Endothelial cell of umbilical vein (primary cell): ENCODE data around the gene TP53AIP1. TPM values are rescaled to one million over a fixed set of nuclear protein-coding genes. Genes with fewer than 3 reads are reported as not detected.

Experiments
- BruUV-seq: library from RNA; stranded (reverse); fragments of 400-500 nt; replicated peaks from 2 replicates; lab custom pipeline; 2021; lab: Mats Ljungman, UMichigan
- CTCF ChIA-PET: fragments of 300-600, 350-600 bp; sonication (Branson Sonifier 250); formaldehyde crosslinking; loops from one replicate; lab custom pipeline; 2021; ENCODE audit warnings: antibody characterized with exemption, inconsistent platforms; lab: Charles Lee
- POLR2A ChIA-PET: fragments of 300-600, 350-600 bp; sonication (Branson Sonifier 250); formaldehyde crosslinking; loops from one replicate; lab custom pipeline; 2021; ENCODE audit warnings: antibody characterized with exemption, inconsistent platforms; lab: Charles Lee
- DNase-seq: peaks from one replicate; pipeline ENCODE4 v3.0.0-alpha.2; 2011; ENCODE audit warnings: low read depth, low spot score
- FAIRE-seq: peaks from 2 replicates; lab custom pipeline; 2011; peaks lifted over from hg19 to GRCh38; lab: Jason Lieb, UNC
- H2AFZ ChIP-seq: 2 replicates; pipeline ENCODE4 v1.6.0; 2012; ENCODE audit warnings: low read depth, low read length, control low read depth, inconsistent platforms
- H3K27ac ChIP-seq: 2 replicates; pipeline ENCODE4 v1.5.1; 2011; ENCODE audit warnings: low read depth, mild to moderate bottlenecking, control low read depth, low read length, moderate library complexity; ENCODE audit not compliant: insufficient read depth
- H3K27me3 ChIP-seq, 2 experiments: 2 replicates each; pipeline versions ENCODE4 v1.6.0 to v1.6.1; 2011; ENCODE audit warnings: low read length in 2 of 2, mixed read lengths in 1 of 2; ENCODE audit not compliant: control insufficient read depth in 2 of 2, insufficient read depth in 2 of 2
- H3K36me3 ChIP-seq, 2 experiments: 2 replicates in 1 of 2; 3 replicates in 1 of 2; pipeline ENCODE4 v1.5.1; 2011; ENCODE audit warnings: low read length in 2 of 2, mild to moderate bottlenecking in 1 of 2, moderate library complexity in 1 of 2; ENCODE audit not compliant: control insufficient read depth in 2 of 2, insufficient read depth in 2 of 2; ENCODE audit errors: extremely low read depth in 1 of 2
- H3K4me1 ChIP-seq: 3 replicates; pipeline ENCODE4 v1.5.1; 2011; ENCODE audit warnings: mild to moderate bottlenecking, low read length; ENCODE audit not compliant: control insufficient read depth, insufficient read depth; ENCODE audit errors: extremely low read depth
- H3K4me2 ChIP-seq: 2 replicates; pipeline ENCODE4 v1.6.1; 2011; ENCODE audit warnings: low read length, control low read depth, mixed read lengths; ENCODE audit not compliant: insufficient read depth
- H3K4me3 ChIP-seq, 3 experiments: fragments of 200-600 bp in 1 of 3; sonication (generic), shearing (Covaris generic) in 1 of 3; replicated peaks in 1 of 3; 2 replicates each; pipeline ENCODE4 v1.5.1; 2011 to 2016; ENCODE audit warnings: control low read depth in 3 of 3, low read length in 3 of 3, mild to moderate bottlenecking in 2 of 3, inconsistent platforms in 1 of 3, low read depth in 1 of 3, moderate library complexity in 1 of 3; ENCODE audit not compliant: insufficient read depth in 1 of 3
- H3K79me2 ChIP-seq: 2 replicates; pipeline ENCODE4 v1.6.0; 2012; ENCODE audit warnings: low read length, inconsistent platforms; ENCODE audit not compliant: control insufficient read depth, insufficient read depth
- H3K9ac ChIP-seq: replicated peaks from 2 replicates; pipeline ENCODE3; 2011; ENCODE audit warnings: low read length, control low read depth; ENCODE audit not compliant: insufficient read depth; ENCODE audit errors: extremely low read depth
- H3K9me1 ChIP-seq: replicated peaks from 3 replicates; pipeline ENCODE4 v1.6.0; 2011; ENCODE audit warnings: mild to moderate bottlenecking, low read length; ENCODE audit not compliant: control insufficient read depth, insufficient read depth; ENCODE audit errors: extremely low read depth
- H3K9me3 ChIP-seq: replicated peaks from 2 replicates; pipeline ENCODE4 v1.5.1; 2012; ENCODE audit warnings: low read length, inconsistent platforms; ENCODE audit not compliant: control insufficient read depth, insufficient read depth
- H4K20me1 ChIP-seq: replicated peaks from 2 replicates; pipeline ENCODE3; 2011; ENCODE audit warnings: mild to moderate bottlenecking, low read length; ENCODE audit not compliant: control insufficient read depth, insufficient read depth; ENCODE audit errors: extremely low read depth
- EZH2 ChIP-seq: IDR thresholded peaks from 2 replicates; pipeline ENCODE4 v1.6.1; 2012; ENCODE audit warnings: borderline replicate concordance, low read depth, mild to moderate bottlenecking, moderate library complexity, low read length, inconsistent platforms; ENCODE audit not compliant: severe bottlenecking
- FOS ChIP-seq: IDR thresholded peaks from 2 replicates; pipeline ENCODE4 v1.6.1; 2011; ENCODE audit warnings: mild to moderate bottlenecking, low read length, moderate library complexity, borderline replicate concordance; ENCODE audit not compliant: insufficient read depth
- GATA2 ChIP-seq: IDR thresholded peaks from 2 replicates; pipeline ENCODE4 v1.7.0; 2011; ENCODE audit warnings: low read depth, mild to moderate bottlenecking, moderate library complexity, mixed read lengths, low read length; ENCODE audit not compliant: insufficient read length, insufficient read depth
- JUN ChIP-seq: IDR thresholded peaks from 2 replicates; pipeline ENCODE4 v1.6.1; 2011; ENCODE audit warnings: borderline replicate concordance, low read depth; ENCODE audit not compliant: insufficient read length, insufficient read depth
- MAX ChIP-seq: IDR thresholded peaks from 2 replicates; pipeline ENCODE4 v1.6.1; 2011; ENCODE audit not compliant: insufficient read depth, insufficient read length
- MYC ChIP-seq: IDR thresholded peaks from one replicate; pipeline ENCODE4 v1.6.1; 2011; ENCODE audit warnings: mild to moderate bottlenecking, low read depth, low read length
- POLR2A ChIP-seq: IDR thresholded peaks from 2 replicates; pipeline ENCODE4 v1.6.1; 2012; ENCODE audit warnings: low read depth, mild to moderate bottlenecking, control low read depth, low read length
- POLR2AphosphoS5 ChIP-seq: IDR thresholded peaks from 2 replicates; pipeline ENCODE4 v1.6.1; 2012; ENCODE audit warnings: low read depth, mild to moderate bottlenecking, control low read depth, low read length, moderate library complexity; ENCODE audit not compliant: insufficient read depth
- dilution Hi-C: fragments of 300-500 bp; cut with MboI; formaldehyde crosslinking; loops from one replicate; pipeline ENCODE4 v1.15.0; 2019; ENCODE audit warnings: low sequenced_read_pairs; ENCODE audit not compliant: extremely low pct_ligation_motif_present
- intact Hi-C: fragments of 100-400 bp; cut with micrococcal nuclease; formaldehyde crosslinking; loops from one replicate; pipeline ENCODE4 v1.10.0; 2022
- polyA plus RNA-seq, 4 experiments: library from polyadenylated mRNA; depleted of rRNA in 3 of 4; stranded (reverse) in 3 of 4; unstranded in 1 of 4; fragments of >200 nt; gene quantifications; 2 replicates each; pipeline versions ENCODE4 v1.2.1 to v1.2.3, GENCODE V29; 2011 to 2012; ENCODE audit warnings: missing spikeins in 1 of 4
- total RNA-seq: library from RNA; stranded (reverse); gene quantifications from 2 replicates; pipeline ENCODE4 v1.2.3, GENCODE V29; 2021
- TF ChIP-seq, protein P1 (sequence below), 2 donors: IDR thresholded peaks; 1 replicate in 1 of 2; 2 replicates in 1 of 2; pipeline ENCODE4 v1.5.1; 2011; ENCODE audit warnings: low read length in 2 of 2, mild to moderate bottlenecking in 2 of 2, moderate library complexity in 2 of 2, control low read depth in 1 of 2, inconsistent platforms in 1 of 2, low read depth in 1 of 2; ENCODE audit not compliant: insufficient read depth in 1 of 2; ENCODE audit errors: extremely low read depth in 1 of 2

The TP53AIP1 gene
- total and polyA plus RNA-seq, 2 donors (not counting 3 experiments of a cell fraction or from before 2014, with no cell fraction given) = not detected

DNA sequence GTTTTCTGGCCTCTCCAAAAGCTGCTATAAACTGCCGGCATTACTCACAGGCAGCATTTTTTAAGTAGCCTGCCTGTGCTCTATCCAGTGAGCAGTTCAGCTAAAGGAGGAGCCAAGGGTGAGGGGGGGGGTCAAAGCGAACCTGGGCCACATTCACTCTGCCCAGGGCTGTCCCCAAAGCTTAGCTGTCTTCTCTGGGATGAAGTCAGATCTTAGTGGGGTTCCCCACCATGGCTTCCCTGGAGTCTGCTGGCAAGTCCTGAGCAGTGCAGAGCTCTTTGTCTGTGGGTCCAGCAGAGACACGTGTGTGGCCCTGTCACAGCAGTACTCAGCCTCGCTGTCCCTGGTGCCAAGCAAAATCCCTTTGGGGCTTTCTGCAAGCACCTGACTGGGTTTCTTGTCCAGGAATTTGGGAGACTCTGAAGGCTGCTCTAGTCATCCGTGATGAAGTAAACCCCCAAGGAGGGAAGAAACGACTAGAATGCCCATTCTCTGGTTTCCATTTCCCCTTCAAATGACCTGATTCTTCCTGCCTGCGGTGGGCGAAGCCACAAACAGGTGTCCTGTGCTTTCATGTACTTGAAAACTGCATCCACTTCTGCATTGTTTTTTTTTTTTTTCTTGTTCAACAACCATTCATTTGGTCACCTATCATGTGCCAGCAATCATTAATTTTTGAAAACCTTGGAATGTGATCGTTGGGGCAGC, 48.9 kb downstream of the TP53AIP1 start:
- no peak overlapping the region for H3K9ac ChIP-seq
- FAIRE-seq = no peak
- no peaks in the 10 kb centered on the region for H3K9me1 ChIP-seq
- intact Hi-C loops (no loop called here), dilution Hi-C loops (no loop called here)
- DNase-seq = no peak
- TF ChIP-seq FOS (no peak), POLR2A (no peak), EZH2 (no peak), MYC (no peak), JUN (no peak), GATA2 (no peak), MAX (no peak), POLR2AphosphoS5 (no peak)
- TF ChIP-seq, protein P1, sequence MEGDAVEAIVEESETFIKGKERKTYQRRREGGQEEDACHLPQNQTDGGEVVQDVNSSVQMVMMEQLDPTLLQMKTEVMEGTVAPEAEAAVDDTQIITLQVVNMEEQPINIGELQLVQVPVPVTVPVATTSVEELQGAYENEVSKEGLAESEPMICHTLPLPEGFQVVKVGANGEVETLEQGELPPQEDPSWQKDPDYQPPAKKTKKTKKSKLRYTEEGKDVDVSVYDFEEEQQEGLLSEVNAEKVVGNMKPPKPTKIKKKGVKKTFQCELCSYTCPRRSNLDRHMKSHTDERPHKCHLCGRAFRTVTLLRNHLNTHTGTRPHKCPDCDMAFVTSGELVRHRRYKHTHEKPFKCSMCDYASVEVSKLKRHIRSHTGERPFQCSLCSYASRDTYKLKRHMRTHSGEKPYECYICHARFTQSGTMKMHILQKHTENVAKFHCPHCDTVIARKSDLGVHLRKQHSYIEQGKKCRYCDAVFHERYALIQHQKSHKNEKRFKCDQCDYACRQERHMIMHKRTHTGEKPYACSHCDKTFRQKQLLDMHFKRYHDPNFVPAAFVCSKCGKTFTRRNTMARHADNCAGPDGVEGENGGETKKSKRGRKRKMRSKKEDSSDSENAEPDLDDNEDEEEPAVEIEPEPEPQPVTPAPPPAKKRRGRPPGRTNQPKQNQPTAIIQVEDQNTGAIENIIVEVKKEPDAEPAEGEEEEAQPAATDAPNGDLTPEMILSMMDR (IDR thresholded peaks at IDR 0.05; ENCODE audit: extremely low read depth in 1 of 2, insufficient read depth in 1 of 2, low read depth in 1 of 2, low read length in 2 of 2) = no peak
- H3K4me3 ChIP-seq = no peak overlapping the region
- no peaks in the 10 kb centered on the region for H3K79me2 ChIP-seq
- H3K36me3 ChIP-seq = no peaks in the 10 kb centered on the region
- peaks cover 5% of the 10 kb centered on the region for H3K4me1 ChIP-seq
- H3K27ac ChIP-seq = no peak overlapping the region
- no peak overlapping the region for H2AFZ ChIP-seq
- CTCF ChIA-PET = interaction anchor here (1.6 to 11.2 kb wide), 4 partner anchors 9 to 61 kb away, joined by 6 to 951 read pairs (median 36); no protein-coding TSS in a partner anchor
- no peak overlapping the region for H3K4me2 ChIP-seq
- POLR2A ChIA-PET = no interaction called here
- BruUV-seq = no TSS peak
- no peaks in the 10 kb centered on the region for H4K20me1 ChIP-seq
- H3K9me3 ChIP-seq = no peaks in the 10 kb centered on the region
- peaks cover 15 to 21% of the 10 kb centered on the region in 2 experiments for H3K27me3 ChIP-seq
